Activated naive CD4-positive, alpha-beta T cell treated with anti-CD3 and anti-CD28 coated beads, Interleukin-2, amount 50 U/mL, for 24 hours (primary cell): ENCODE data around the gene LRP4.

Source experiments
- H3K27ac Mint-ChIP-seq: one replicate; pipeline ENCODE4 v1.8.0; 2021; ENCODE audit warnings: mild to moderate bottlenecking, mixed read lengths
- H3K27me3 Mint-ChIP-seq: one replicate; pipeline ENCODE4 v1.8.0; 2021; ENCODE audit warnings: mixed read lengths
- H3K36me3 Mint-ChIP-seq: one replicate; pipeline ENCODE4 v1.8.0; 2021; ENCODE audit warnings: mixed read lengths
- H3K4me1 Mint-ChIP-seq: one replicate; pipeline ENCODE4 v1.8.0; 2021; ENCODE audit warnings: mixed read lengths
- H3K4me3 Mint-ChIP-seq: one replicate; pipeline ENCODE4 v1.8.0; 2021; ENCODE audit warnings: mild to moderate bottlenecking, mixed read lengths
- H3K9me3 Mint-ChIP-seq: one replicate; pipeline ENCODE4 v1.8.0; 2021; ENCODE audit warnings: mixed read lengths

The LRP4 gene

GRCh38 chr11:46849631-46850030 lies 68.7 kb downstream of the LRP4 start:
- no peaks in the 10 kb centered on the region for H3K27me3 Mint-ChIP-seq
- no peaks in the 10 kb centered on the region for H3K36me3 Mint-ChIP-seq
- no peak overlapping the region for H3K27ac Mint-ChIP-seq
- H3K4me1 Mint-ChIP-seq, result peaks cover 18% of the 10 kb centered on the region
- H3K9me3 Mint-ChIP-seq, result no peaks in the 10 kb centered on the region
- H3K4me3 Mint-ChIP-seq, result no peak overlapping the region

GRCh38 chr11:46846510-46846830 lies 71.9 kb downstream of the LRP4 start:
- H3K9me3 Mint-ChIP-seq, result no peaks in the 10 kb centered on the region
- peak overlapping the region; percentile 97 for H3K4me3 Mint-ChIP-seq
- H3K4me1 Mint-ChIP-seq, result peaks cover 44% of the 10 kb centered on the region
- peak overlapping the region; percentile 97 for H3K27ac Mint-ChIP-seq
- H3K36me3 Mint-ChIP-seq, result no peaks in the 10 kb centered on the region
- H3K27me3 Mint-ChIP-seq, result no peaks in the 10 kb centered on the region

GRCh38 chr11:46845740-46846509 lies 72.4 kb downstream of the LRP4 start, which contains the start of gene CKAP5:
Gene CKAP5, minus strand, starts transcription at chr11:46846280. Its CDS starts 25,049 bp downstream, at chr11:46821231.
- H3K27ac Mint-ChIP-seq, result peak within 1 kb of the TSS; percentile 97
- H3K4me1 Mint-ChIP-seq, result peaks cover 44% of the 10 kb centered on the region
- no peaks in the 10 kb centered on the region for H3K27me3 Mint-ChIP-seq
- H3K4me3 Mint-ChIP-seq, result peak within 1 kb of the TSS; percentile 97
- H3K9me3 Mint-ChIP-seq, result no peaks in the 10 kb centered on the region
- H3K36me3 Mint-ChIP-seq, result no peaks in the 10 kb centered on the region

DNA sequence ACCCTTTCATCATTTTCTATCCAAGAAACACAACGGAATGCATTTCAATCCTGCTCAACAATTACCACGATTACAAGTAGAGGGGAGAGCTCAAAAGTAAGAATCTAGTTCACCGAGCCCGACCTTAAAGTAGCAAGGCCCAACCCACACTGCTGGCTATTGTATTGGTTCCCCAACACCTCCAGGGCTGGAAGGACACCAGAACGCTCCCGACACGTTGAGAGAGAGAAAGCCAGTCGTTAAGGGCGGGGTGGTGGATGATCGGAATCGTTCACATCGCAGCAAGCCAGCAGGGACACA lies 73.0 kb downstream of the LRP4 start:
- Mint-ChIP-seq H3K9me3 (no peaks in the 10 kb centered on the region), H3K27me3 (no peaks in the 10 kb centered on the region), H3K27ac (peak overlapping the region; percentile 86), H3K36me3 (no peaks in the 10 kb centered on the region), H3K4me3 (peak overlapping the region; percentile 90), H3K4me1 (peaks cover 46% of the 10 kb centered on the region)

GRCh38 chr11:46840116-46840515 lies 78.2 kb downstream of the LRP4 start:
- H3K27ac Mint-ChIP-seq, result no peak overlapping the region
- H3K36me3 Mint-ChIP-seq, result peaks cover 3% of the 10 kb centered on the region
- no peak overlapping the region for H3K4me3 Mint-ChIP-seq
- H3K4me1 Mint-ChIP-seq, result peaks cover 68% of the 10 kb centered on the region
- H3K27me3 Mint-ChIP-seq, result no peaks in the 10 kb centered on the region
- H3K9me3 Mint-ChIP-seq, result no peaks in the 10 kb centered on the region

- peaks cover 55% of the 10 kb centered on the region for H3K4me1 Mint-ChIP-seq
- H3K36me3 Mint-ChIP-seq, result peaks cover 3% of the 10 kb centered on the region
- no peaks in the 10 kb centered on the region for H3K27me3 Mint-ChIP-seq
- no peaks in the 10 kb centered on the region for H3K9me3 Mint-ChIP-seq
- no peak overlapping the region for H3K27ac Mint-ChIP-seq
- no peak overlapping the region for H3K4me3 Mint-ChIP-seq
Observed at GRCh38 chr11:46838501-46838900, 79.8 kb downstream of the LRP4 start.

DNA sequence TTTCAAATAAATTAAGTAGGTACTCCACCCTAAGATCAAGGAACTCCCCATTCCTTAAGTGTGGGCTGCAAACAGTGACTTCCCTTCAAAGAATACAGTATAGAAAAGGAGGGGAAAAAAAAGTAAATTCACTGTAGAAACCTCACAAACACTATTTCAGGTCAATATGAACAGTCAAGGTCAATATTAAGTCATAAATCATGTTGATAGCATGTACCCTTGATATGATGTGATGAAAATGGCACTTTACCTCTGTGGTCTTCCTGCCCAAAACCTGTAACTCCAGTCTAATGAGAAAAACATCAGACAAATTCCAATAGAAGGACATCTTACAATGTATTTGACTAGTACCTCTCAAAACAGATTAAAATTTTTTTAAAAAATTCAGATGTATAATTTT lies 80.5 kb downstream of the LRP4 start:
- no peaks in the 10 kb centered on the region for H3K9me3 Mint-ChIP-seq
- no peaks in the 10 kb centered on the region for H3K27me3 Mint-ChIP-seq
- peaks cover 52% of the 10 kb centered on the region for H3K4me1 Mint-ChIP-seq
- peaks cover 5% of the 10 kb centered on the region for H3K36me3 Mint-ChIP-seq
- H3K27ac Mint-ChIP-seq, result no peak overlapping the region
- H3K4me3 Mint-ChIP-seq, result no peak overlapping the region

DNA sequence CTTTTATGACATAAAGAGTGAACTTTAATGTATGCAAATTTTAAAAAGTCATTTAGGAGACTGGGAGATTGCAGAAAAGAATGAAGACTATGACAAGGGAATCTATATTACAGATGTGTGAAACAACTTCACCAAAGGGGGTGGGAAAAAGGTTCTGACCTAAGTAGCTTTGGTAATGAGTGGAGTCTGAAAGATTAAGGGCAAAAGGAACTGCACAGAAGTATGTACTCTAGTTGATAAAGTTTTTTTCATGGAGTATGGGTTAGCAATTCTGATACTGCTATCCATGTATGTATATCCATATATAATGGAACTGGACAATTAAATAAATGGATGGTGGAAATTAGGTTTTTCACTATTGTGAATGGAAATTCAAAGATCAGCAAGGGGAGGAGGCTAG lies 81.5 kb downstream of the LRP4 start:
- Mint-ChIP-seq H3K9me3 (no peaks in the 10 kb centered on the region), H3K27me3 (no peaks in the 10 kb centered on the region), H3K36me3 (peaks cover 5% of the 10 kb centered on the region), H3K4me1 (peaks cover 48% of the 10 kb centered on the region), H3K4me3 (no peak overlapping the region), H3K27ac (no peak overlapping the region)

- Mint-ChIP-seq H3K27me3 (no peaks in the 10 kb centered on the region), H3K36me3 (peaks cover 5% of the 10 kb centered on the region), H3K9me3 (no peaks in the 10 kb centered on the region), H3K27ac (no peak overlapping the region), H3K4me1 (peaks cover 47% of the 10 kb centered on the region), H3K4me3 (no peak overlapping the region)
Observed at GRCh38 chr11:46836431-46836830, 81.9 kb downstream of the LRP4 start.

DNA sequence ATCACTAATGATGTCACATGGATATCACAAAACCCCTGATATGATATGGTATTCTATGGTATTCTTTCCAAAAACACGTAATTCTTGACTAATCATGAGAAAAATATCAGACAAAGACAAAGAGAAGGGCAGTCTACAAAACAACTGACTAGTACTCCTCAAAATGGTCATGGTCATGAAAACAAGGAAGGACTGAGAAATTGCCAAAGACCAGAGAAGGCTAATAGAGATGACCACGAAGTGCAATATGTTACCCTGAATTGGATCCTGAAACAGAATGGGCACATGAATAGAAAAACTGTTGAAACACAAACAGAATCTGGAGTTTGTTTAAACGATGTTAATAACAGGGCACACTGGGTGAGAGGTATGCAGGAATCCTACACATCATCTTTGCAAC lies 82.5 kb downstream of the LRP4 start:
- H3K9me3 Mint-ChIP-seq, result no peaks in the 10 kb centered on the region
- peaks cover 5% of the 10 kb centered on the region for H3K36me3 Mint-ChIP-seq
- H3K27ac Mint-ChIP-seq, result no peak overlapping the region
- no peaks in the 10 kb centered on the region for H3K27me3 Mint-ChIP-seq
- H3K4me3 Mint-ChIP-seq, result no peak overlapping the region
- H3K4me1 Mint-ChIP-seq, result peaks cover 51% of the 10 kb centered on the region

- H3K27ac Mint-ChIP-seq, result no peak overlapping the region
- no peak overlapping the region for H3K4me3 Mint-ChIP-seq
- H3K27me3 Mint-ChIP-seq, result no peaks in the 10 kb centered on the region
- H3K36me3 Mint-ChIP-seq, result peaks cover 5% of the 10 kb centered on the region
- no peaks in the 10 kb centered on the region for H3K9me3 Mint-ChIP-seq
- peaks cover 47% of the 10 kb centered on the region for H3K4me1 Mint-ChIP-seq
Observed at GRCh38 chr11:46834821-46835220, 83.5 kb downstream of the LRP4 start.

DNA sequence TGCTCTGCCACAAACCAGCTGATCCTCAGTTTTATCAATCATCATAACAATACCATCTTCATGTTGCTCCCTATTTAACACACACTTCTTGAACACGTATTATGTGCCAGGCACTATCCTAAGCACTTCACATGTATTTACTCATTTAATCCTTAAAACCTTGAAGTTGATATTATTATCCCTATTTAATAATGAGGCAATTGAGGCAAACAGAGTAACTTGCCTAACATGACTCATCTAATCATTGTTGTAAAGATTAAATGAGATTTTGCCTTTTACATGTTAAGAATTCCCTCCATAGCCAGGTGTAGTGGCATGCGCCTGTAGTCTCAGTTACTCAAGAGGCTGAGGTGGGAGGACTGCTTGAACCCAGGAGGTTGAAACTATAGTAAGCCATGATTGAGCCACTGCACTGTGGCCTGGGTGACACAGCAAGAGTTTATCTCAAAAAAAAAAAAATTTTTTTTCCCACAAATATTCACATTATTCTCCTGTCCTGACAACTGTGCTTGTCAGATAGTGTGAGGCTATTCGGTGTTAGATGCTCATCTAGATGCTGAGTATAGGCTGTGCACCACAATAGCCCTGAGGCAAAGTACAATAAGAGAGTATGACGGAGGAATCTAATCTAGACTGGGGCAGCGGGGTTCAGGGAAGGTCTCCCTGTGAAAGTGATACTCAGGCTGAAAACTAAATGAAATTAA lies 85.7 kb downstream of the LRP4 start:
- H3K4me1 Mint-ChIP-seq, result peaks cover 40% of the 10 kb centered on the region
- H3K36me3 Mint-ChIP-seq, result peaks cover 5% of the 10 kb centered on the region
- no peak overlapping the region for H3K27ac Mint-ChIP-seq
- H3K4me3 Mint-ChIP-seq, result no peak overlapping the region
- no peaks in the 10 kb centered on the region for H3K27me3 Mint-ChIP-seq
- H3K9me3 Mint-ChIP-seq, result no peaks in the 10 kb centered on the region

DNA sequence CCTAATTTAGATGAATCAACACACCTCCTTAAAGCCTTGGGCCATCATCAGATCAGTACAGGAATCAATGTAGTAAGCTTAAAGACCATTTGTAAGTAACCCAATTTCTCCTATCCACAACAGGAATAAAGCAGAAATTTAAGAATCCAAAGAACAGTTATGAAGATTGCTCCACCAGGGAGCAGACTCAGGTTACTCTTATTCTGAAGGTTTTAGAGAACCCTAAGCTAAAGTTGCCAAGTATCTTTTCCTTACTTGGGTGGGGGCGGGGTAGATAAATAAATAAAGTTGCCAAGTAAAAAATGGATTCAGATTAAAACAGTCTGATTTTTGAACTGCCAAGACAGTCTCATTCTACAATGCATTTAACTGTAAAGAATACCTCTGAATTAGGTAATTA lies 90.4 kb downstream of the LRP4 start:
- H3K4me1 Mint-ChIP-seq, result peaks cover 42% of the 10 kb centered on the region
- H3K36me3 Mint-ChIP-seq, result peaks cover 1% of the 10 kb centered on the region
- H3K27me3 Mint-ChIP-seq, result no peaks in the 10 kb centered on the region
- H3K4me3 Mint-ChIP-seq, result peak overlapping the region; percentile 84
- no peak overlapping the region for H3K27ac Mint-ChIP-seq
- H3K9me3 Mint-ChIP-seq, result no peaks in the 10 kb centered on the region

DNA sequence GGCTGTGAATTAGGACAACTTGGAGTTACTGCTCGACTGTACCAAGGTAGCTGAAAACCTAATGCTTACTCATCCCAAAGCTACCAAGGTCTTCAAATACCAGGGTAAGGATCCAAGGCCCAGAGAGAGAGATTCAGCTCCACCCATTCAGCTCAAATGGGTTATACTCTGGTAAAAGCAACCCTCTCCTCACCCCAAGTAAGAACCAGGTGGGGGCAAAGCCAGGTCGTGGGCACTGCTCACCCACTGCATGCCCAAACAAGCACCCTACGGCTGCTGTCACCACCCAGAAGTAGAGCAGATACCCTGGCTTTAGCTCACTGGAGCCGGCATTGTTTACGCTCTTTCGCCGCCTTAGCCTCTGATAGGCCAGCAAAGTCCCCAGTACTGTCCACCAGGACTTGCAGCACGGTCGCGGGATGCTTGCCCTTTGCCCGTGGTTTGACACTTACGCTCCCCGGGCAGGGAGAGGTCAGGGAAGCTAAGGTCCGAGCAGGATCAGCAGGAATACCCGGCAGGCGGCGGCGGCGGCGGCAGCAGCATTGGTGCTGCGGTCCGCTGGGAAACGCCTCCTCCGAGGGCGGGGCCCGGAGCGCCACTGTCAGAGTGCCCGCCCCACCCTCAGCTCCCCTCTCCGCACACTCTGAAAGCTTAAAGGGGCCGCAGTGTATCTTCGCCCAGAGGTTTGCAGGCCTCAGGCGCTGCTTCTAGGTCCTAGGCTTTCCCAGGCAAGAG lies 91.9 kb downstream of the LRP4 start:
- peak overlapping the region; percentile 84 for H3K4me3 Mint-ChIP-seq

DNA sequence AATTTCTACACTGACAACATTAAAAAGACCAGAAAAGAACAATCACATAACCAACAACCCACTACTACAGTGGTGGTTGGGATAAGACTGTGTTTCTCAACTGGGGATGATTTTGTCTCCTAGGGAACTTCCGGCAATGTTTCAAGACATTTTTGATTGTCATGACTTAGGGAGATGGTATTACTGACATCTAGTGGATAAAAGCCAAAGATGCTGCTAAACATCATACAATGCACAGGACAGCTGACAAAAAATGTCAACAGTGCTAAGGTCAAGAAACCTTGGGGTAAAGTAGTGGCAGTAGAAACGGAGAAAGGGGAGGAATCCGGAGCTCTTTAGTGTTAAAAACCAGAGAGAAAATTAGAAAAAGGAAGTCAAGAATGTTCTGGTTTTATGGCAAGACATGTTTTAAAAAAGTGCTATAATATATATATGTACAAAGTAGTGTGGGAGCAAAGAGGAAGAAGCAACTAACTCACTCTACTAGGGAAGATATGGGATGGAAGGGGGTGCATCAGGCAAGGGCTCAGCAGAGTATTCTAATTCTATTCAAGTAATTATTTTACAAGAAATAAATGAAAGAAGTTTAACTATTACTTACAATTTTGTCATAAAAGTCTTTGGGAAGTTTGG lies 109.4 kb downstream of the LRP4 start:
- Mint-ChIP-seq H3K27ac (no peak overlapping the region), H3K9me3 (no peaks in the 10 kb centered on the region), H3K27me3 (no peaks in the 10 kb centered on the region), H3K4me1 (no peaks in the 10 kb centered on the region), H3K36me3 (peaks cover 15% of the 10 kb centered on the region), H3K4me3 (no peak overlapping the region)

More for the DNA sequence above, 91.9 kb downstream of the LRP4 start:
- H3K27me3 Mint-ChIP-seq, result no peaks in the 10 kb centered on the region
- H3K27ac Mint-ChIP-seq, result no peak overlapping the region
- peaks cover 39% of the 10 kb centered on the region for H3K4me1 Mint-ChIP-seq
- H3K9me3 Mint-ChIP-seq, result no peaks in the 10 kb centered on the region
- no peaks in the 10 kb centered on the region for H3K36me3 Mint-ChIP-seq
